ENCODE measurements around the gene HLA-DRB5.

DNA sequence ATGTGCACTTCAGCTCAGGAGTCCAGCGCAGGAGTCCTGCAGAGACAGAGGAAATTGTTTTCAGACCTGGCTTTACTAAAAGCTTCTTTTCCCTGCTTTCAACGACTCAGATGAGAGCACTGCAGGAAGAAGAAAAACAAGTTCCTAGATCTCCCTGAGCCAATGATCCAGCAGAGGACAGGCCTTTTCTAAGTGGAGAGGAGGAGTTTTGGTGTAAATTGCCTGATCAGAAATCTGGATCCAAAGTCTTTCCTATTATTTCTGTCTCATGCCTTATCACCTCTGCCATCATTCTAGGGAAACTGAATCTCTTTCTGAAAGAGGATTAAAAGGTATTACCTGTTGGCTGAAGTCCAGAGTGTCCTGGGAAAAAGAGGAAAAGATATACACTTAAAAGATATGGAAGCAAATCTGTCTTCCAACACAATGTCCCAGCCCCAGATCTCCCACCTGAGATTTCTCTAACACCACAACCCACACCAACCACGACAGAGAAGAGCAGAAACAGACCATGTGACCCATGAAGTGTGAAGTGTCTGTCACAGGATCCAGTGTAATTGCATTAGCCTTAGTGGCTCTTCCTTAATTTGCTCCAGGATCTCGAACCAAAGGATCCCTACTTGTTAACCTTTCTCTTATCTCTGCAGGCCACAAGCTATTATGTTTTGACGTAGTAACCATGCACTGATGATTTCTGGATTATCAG lies 23.1 kb upstream of the HLA-DRB5 start:
- TF ChIP-seq, protein P1, sequence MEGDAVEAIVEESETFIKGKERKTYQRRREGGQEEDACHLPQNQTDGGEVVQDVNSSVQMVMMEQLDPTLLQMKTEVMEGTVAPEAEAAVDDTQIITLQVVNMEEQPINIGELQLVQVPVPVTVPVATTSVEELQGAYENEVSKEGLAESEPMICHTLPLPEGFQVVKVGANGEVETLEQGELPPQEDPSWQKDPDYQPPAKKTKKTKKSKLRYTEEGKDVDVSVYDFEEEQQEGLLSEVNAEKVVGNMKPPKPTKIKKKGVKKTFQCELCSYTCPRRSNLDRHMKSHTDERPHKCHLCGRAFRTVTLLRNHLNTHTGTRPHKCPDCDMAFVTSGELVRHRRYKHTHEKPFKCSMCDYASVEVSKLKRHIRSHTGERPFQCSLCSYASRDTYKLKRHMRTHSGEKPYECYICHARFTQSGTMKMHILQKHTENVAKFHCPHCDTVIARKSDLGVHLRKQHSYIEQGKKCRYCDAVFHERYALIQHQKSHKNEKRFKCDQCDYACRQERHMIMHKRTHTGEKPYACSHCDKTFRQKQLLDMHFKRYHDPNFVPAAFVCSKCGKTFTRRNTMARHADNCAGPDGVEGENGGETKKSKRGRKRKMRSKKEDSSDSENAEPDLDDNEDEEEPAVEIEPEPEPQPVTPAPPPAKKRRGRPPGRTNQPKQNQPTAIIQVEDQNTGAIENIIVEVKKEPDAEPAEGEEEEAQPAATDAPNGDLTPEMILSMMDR (IDR thresholded peaks at IDR 0.05) = no peak
- no peak for TF ChIP-seq POLR2A (IDR thresholded peaks at IDR 0.05)

Measured in adrenal gland (tissue), 5 donors.